Neural cell (in vitro differentiated cells): ENCODE measurements around the gene ABCC5. TPM values are rescaled to one million over a fixed set of nuclear protein-coding genes. Genes with fewer than 3 reads are reported as not detected.

Source experiments
- H2AFZ ChIP-seq: fragments of 200-600, 300-800 bp; sonication (generic), shearing (Covaris generic); 2 replicates; pipeline ENCODE4 v1.6.0; 2014; ENCODE audit warnings: low read depth, mild to moderate bottlenecking, antibody characterized with exemption, low read length, moderate library complexity
- H3F3A ChIP-seq: fragments of 200-600 bp; shearing (Covaris generic); 2 replicates; pipeline ENCODE4 v1.6.1; 2016; ENCODE audit warnings: mild to moderate bottlenecking, moderate library complexity, mixed read lengths, antibody characterized with exemption, low read length; ENCODE audit not compliant: insufficient read depth, poor library complexity, severe bottlenecking
- H3K27ac ChIP-seq: fragments of 200-600, 300-800 bp; sonication (generic), shearing (Covaris generic); 2 replicates; pipeline ENCODE4 v1.5.1; 2014; ENCODE audit warnings: mild to moderate bottlenecking, low read length, moderate library complexity
- H3K27me3 ChIP-seq: fragments of 300-800, 200-600 bp; sonication (generic), shearing (Covaris generic); 2 replicates; pipeline ENCODE4 v1.6.0; 2014; ENCODE audit warnings: mild to moderate bottlenecking, low read depth, low read length, moderate library complexity; ENCODE audit not compliant: insufficient read depth
- H3K36me3 ChIP-seq: fragments of 300-800, 200-600 bp; sonication (generic), shearing (Covaris generic); 2 replicates; pipeline ENCODE4 v1.5.1; 2014; ENCODE audit warnings: mild to moderate bottlenecking, antibody characterized with exemption, low read length, moderate library complexity; ENCODE audit not compliant: insufficient read depth
- H3K4me2 ChIP-seq: fragments of 300-800, 200-600 bp; sonication (generic), shearing (Covaris generic); 2 replicates; pipeline ENCODE4 v1.6.0; 2014; ENCODE audit warnings: mild to moderate bottlenecking, low read length
- H3K4me3 ChIP-seq: fragments of 300-800, 200-600 bp; sonication (generic), shearing (Covaris generic); 2 replicates; pipeline ENCODE4 v1.5.1; 2014; ENCODE audit warnings: mild to moderate bottlenecking, low read length, moderate library complexity
- H3K79me2 ChIP-seq: fragments of 200-600 bp; shearing (Covaris generic); replicated peaks from 2 replicates; pipeline ENCODE4 v1.6.0; 2014; ENCODE audit warnings: mild to moderate bottlenecking, low read length, moderate library complexity; ENCODE audit not compliant: insufficient read depth
- H3K9ac ChIP-seq: fragments of 300-800, 200-600 bp; sonication (generic), shearing (Covaris generic); 2 replicates; pipeline ENCODE4 v1.6.1; 2016; ENCODE audit warnings: mild to moderate bottlenecking, low read length, mixed read lengths
- H3K9me2 ChIP-seq: fragments of 200-600 bp; shearing (Covaris generic); 2 replicates; pipeline ENCODE4 v1.6.1; 2016; ENCODE audit warnings: mild to moderate bottlenecking, low read length, mixed read lengths; ENCODE audit not compliant: insufficient read depth
- H3K9me3 ChIP-seq: fragments of 200-600, 300-800 bp; sonication (generic), shearing (Covaris generic); 2 replicates; pipeline ENCODE4 v1.6.1; 2016; ENCODE audit warnings: mild to moderate bottlenecking, mixed run types, low read length, moderate library complexity, mixed read lengths
- H4K20me1 ChIP-seq: fragments of 200-600 bp; shearing (Covaris generic); 2 replicates; pipeline ENCODE4 v1.6.1; 2016; ENCODE audit warnings: mild to moderate bottlenecking, mixed run types; ENCODE audit not compliant: insufficient read depth
- CTCF ChIP-seq: fragments of 450-650 bp; IDR thresholded peaks from 2 replicates; pipeline ENCODE4 v1.5.1; 2014; ENCODE audit warnings: antibody characterized with exemption, mild to moderate bottlenecking, moderate library complexity; ENCODE audit not compliant: poor library complexity, severe bottlenecking
- EP300 ChIP-seq: fragments of 450-650 bp; conservative IDR thresholded peaks from 2 replicates; pipeline ENCODE4 v1.6.1; 2014; ENCODE audit warnings: antibody characterized with exemption, mild to moderate bottlenecking, moderate library complexity; ENCODE audit not compliant: poor library complexity, severe bottlenecking
- EZH2 ChIP-seq: fragments of 200-600, 300-800 bp; shearing (Covaris generic), sonication (generic); IDR thresholded peaks from 2 replicates; pipeline ENCODE4 v1.6.1; 2014; ENCODE audit warnings: antibody characterized with exemption, low read length, borderline replicate concordance, mild to moderate bottlenecking; ENCODE audit not compliant: insufficient read depth, poor library complexity, severe bottlenecking
- MXI1 ChIP-seq: fragments of 450-650 bp; conservative IDR thresholded peaks from 2 replicates; pipeline ENCODE4 v1.6.1; 2014; ENCODE audit warnings: antibody characterized with exemption, mild to moderate bottlenecking; ENCODE audit not compliant: poor library complexity, severe bottlenecking
- POLR2AphosphoS5 ChIP-seq: IDR thresholded peaks from 2 replicates; pipeline ENCODE4 v1.6.1; 2012
- RAD21 ChIP-seq: fragments of 450-650 bp; conservative IDR thresholded peaks from 2 replicates; pipeline ENCODE4 v1.6.1; 2014; ENCODE audit warnings: antibody characterized with exemption, mild to moderate bottlenecking, moderate library complexity
- REST ChIP-seq: IDR thresholded peaks from 2 replicates; pipeline ENCODE4 v1.6.1; 2012; ENCODE audit warnings: borderline replicate concordance
- SMC3 ChIP-seq: fragments of 450-650 bp; conservative IDR thresholded peaks from 2 replicates; pipeline ENCODE4 v1.6.1; 2014; ENCODE audit warnings: antibody characterized with exemption, mild to moderate bottlenecking, moderate library complexity; ENCODE audit not compliant: poor library complexity
- TAF1 ChIP-seq: IDR thresholded peaks from 2 replicates; pipeline ENCODE4 v1.6.1; 2012; ENCODE audit warnings: low read depth
- polyA plus RNA-seq: library from polyadenylated mRNA; depleted of rRNA; stranded (reverse); fragments of >200 nt; gene quantifications from 2 replicates; pipeline ENCODE4 v1.2.3, GENCODE V29; 2014

The ABCC5 gene
- polyA plus RNA-seq, 1 donor from 2014 or later: 227 TPM

DNA sequence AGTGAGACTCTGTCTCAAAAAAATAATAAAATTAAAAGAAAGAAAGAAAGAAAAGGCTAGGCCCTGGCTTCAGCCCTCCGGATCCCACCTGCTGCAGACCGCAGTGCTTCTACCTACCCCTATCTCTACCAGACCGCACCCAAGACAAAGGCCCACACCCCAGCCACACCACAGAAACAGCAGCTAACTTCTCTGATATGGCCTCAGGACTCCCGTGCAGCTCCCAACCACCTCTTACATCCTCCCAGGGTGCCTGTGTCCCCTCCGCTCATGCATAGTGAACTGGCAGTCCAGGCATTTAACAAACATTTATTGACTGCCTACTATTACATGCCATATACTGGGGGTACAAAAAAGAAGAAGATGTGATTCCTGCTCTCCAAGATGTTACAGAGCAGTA lies 28.3 kb upstream of the ABCC5 start:
- Histone ChIP-seq H3K9ac (no peak overlapping the region), H3F3A (no peaks in the 10 kb centered on the region), H3K36me3 (no peaks in the 10 kb centered on the region), H3K27ac (no peak overlapping the region), H3K27me3 (no peaks in the 10 kb centered on the region), H3K79me2 (no peaks in the 10 kb centered on the region), H3K4me3 (no peak overlapping the region), H3K4me2 (no peak overlapping the region), H3K9me3 (no peaks in the 10 kb centered on the region), H2AFZ (no peak overlapping the region), H4K20me1 (no peaks in the 10 kb centered on the region), H3K9me2 (no peaks in the 10 kb centered on the region)
- TF ChIP-seq SMC3: no peak
- TF ChIP-seq EZH2: no peak
- TF ChIP-seq REST: no peak
- no peak for TF ChIP-seq TAF1
- no peak for TF ChIP-seq CTCF
- TF ChIP-seq POLR2AphosphoS5: no peak
- no peak for TF ChIP-seq RAD21

GRCh38 chr3:184042617-184043016 lies 24.9 kb upstream of the ABCC5 start:
- no peak overlapping the region for H3K4me2 ChIP-seq
- H3K27me3 ChIP-seq: no peaks in the 10 kb centered on the region
- no peaks in the 10 kb centered on the region for H3K9me3 ChIP-seq
- no peaks in the 10 kb centered on the region for H3K9me2 ChIP-seq
- H3K79me2 ChIP-seq: no peaks in the 10 kb centered on the region
- H4K20me1 ChIP-seq: no peaks in the 10 kb centered on the region
- no peak overlapping the region for H2AFZ ChIP-seq
- no peak for TF ChIP-seq EP300
- TF ChIP-seq RAD21: no peak
- TF ChIP-seq EZH2: no peak
- TF ChIP-seq TAF1: no peak
- no peak for TF ChIP-seq REST
- no peak for TF ChIP-seq SMC3
- no peak for TF ChIP-seq MXI1
- no peak for TF ChIP-seq POLR2AphosphoS5
- no peak for TF ChIP-seq CTCF
- no peak overlapping the region for H3K27ac ChIP-seq
- no peaks in the 10 kb centered on the region for H3F3A ChIP-seq
- no peak overlapping the region for H3K4me3 ChIP-seq
- no peaks in the 10 kb centered on the region for H3K36me3 ChIP-seq
- no peak overlapping the region for H3K9ac ChIP-seq
